Endothelial cell of umbilical vein (primary cell): Measurements from ENCODE around the gene NAMPT. TPM values are rescaled to one million over a fixed set of nuclear protein-coding genes. Genes with fewer than 3 reads are reported as not detected.
A peak's percentile ranks its signal among the peaks of the same experiment; 100 is the strongest.

Source experiments
- BruUV-seq: library from RNA; stranded (reverse); fragments of 400-500 nt; replicated peaks from 2 replicates; lab custom pipeline; 2021; lab: Mats Ljungman, UMichigan
- CTCF ChIA-PET: fragments of 300-600, 350-600 bp; sonication (Branson Sonifier 250); formaldehyde crosslinking; loops from one replicate; lab custom pipeline; 2021; ENCODE audit warnings: antibody characterized with exemption, inconsistent platforms; lab: Charles Lee
- POLR2A ChIA-PET: fragments of 300-600, 350-600 bp; sonication (Branson Sonifier 250); formaldehyde crosslinking; loops from one replicate; lab custom pipeline; 2021; ENCODE audit warnings: antibody characterized with exemption, inconsistent platforms; lab: Charles Lee
- DNase-seq: peaks from one replicate; pipeline ENCODE4 v3.0.0-alpha.2; 2011; ENCODE audit warnings: low read depth, low spot score
- FAIRE-seq: peaks from 2 replicates; lab custom pipeline; 2011; peaks lifted over from hg19 to GRCh38; lab: Jason Lieb, UNC
- H2AFZ ChIP-seq: 2 replicates; pipeline ENCODE4 v1.6.0; 2012; ENCODE audit warnings: low read depth, low read length, control low read depth, inconsistent platforms
- H3K27ac ChIP-seq: 2 replicates; pipeline ENCODE4 v1.5.1; 2011; ENCODE audit warnings: low read depth, mild to moderate bottlenecking, control low read depth, low read length, moderate library complexity; ENCODE audit not compliant: insufficient read depth
- H3K27me3 ChIP-seq, 2 experiments: 2 replicates each; pipeline versions ENCODE4 v1.6.0 to v1.6.1; 2011; ENCODE audit warnings: low read length in 2 of 2, mixed read lengths in 1 of 2; ENCODE audit not compliant: control insufficient read depth in 2 of 2, insufficient read depth in 2 of 2
- H3K36me3 ChIP-seq, 2 experiments: 2 replicates in 1 of 2; 3 replicates in 1 of 2; pipeline ENCODE4 v1.5.1; 2011; ENCODE audit warnings: low read length in 2 of 2, mild to moderate bottlenecking in 1 of 2, moderate library complexity in 1 of 2; ENCODE audit not compliant: control insufficient read depth in 2 of 2, insufficient read depth in 2 of 2; ENCODE audit errors: extremely low read depth in 1 of 2
- H3K4me1 ChIP-seq: 3 replicates; pipeline ENCODE4 v1.5.1; 2011; ENCODE audit warnings: mild to moderate bottlenecking, low read length; ENCODE audit not compliant: control insufficient read depth, insufficient read depth; ENCODE audit errors: extremely low read depth
- H3K4me2 ChIP-seq: 2 replicates; pipeline ENCODE4 v1.6.1; 2011; ENCODE audit warnings: low read length, control low read depth, mixed read lengths; ENCODE audit not compliant: insufficient read depth
- H3K4me3 ChIP-seq, 3 experiments: fragments of 200-600 bp in 1 of 3; sonication (generic), shearing (Covaris generic) in 1 of 3; replicated peaks in 1 of 3; 2 replicates each; pipeline ENCODE4 v1.5.1; 2011 to 2016; ENCODE audit warnings: control low read depth in 3 of 3, low read length in 3 of 3, mild to moderate bottlenecking in 2 of 3, inconsistent platforms in 1 of 3, low read depth in 1 of 3, moderate library complexity in 1 of 3; ENCODE audit not compliant: insufficient read depth in 1 of 3
- H3K79me2 ChIP-seq: 2 replicates; pipeline ENCODE4 v1.6.0; 2012; ENCODE audit warnings: low read length, inconsistent platforms; ENCODE audit not compliant: control insufficient read depth, insufficient read depth
- H3K9ac ChIP-seq: replicated peaks from 2 replicates; pipeline ENCODE3; 2011; ENCODE audit warnings: low read length, control low read depth; ENCODE audit not compliant: insufficient read depth; ENCODE audit errors: extremely low read depth
- H3K9me1 ChIP-seq: replicated peaks from 3 replicates; pipeline ENCODE4 v1.6.0; 2011; ENCODE audit warnings: mild to moderate bottlenecking, low read length; ENCODE audit not compliant: control insufficient read depth, insufficient read depth; ENCODE audit errors: extremely low read depth
- H3K9me3 ChIP-seq: replicated peaks from 2 replicates; pipeline ENCODE4 v1.5.1; 2012; ENCODE audit warnings: low read length, inconsistent platforms; ENCODE audit not compliant: control insufficient read depth, insufficient read depth
- H4K20me1 ChIP-seq: replicated peaks from 2 replicates; pipeline ENCODE3; 2011; ENCODE audit warnings: mild to moderate bottlenecking, low read length; ENCODE audit not compliant: control insufficient read depth, insufficient read depth; ENCODE audit errors: extremely low read depth
- CTCF ChIP-seq, 2 donors: IDR thresholded peaks; 1 replicate in 1 of 2; 2 replicates in 1 of 2; pipeline ENCODE4 v1.5.1; 2011; ENCODE audit warnings: low read length in 2 of 2, mild to moderate bottlenecking in 2 of 2, moderate library complexity in 2 of 2, control low read depth in 1 of 2, inconsistent platforms in 1 of 2, low read depth in 1 of 2; ENCODE audit not compliant: insufficient read depth in 1 of 2; ENCODE audit errors: extremely low read depth in 1 of 2
- EZH2 ChIP-seq: IDR thresholded peaks from 2 replicates; pipeline ENCODE4 v1.6.1; 2012; ENCODE audit warnings: borderline replicate concordance, low read depth, mild to moderate bottlenecking, moderate library complexity, low read length, inconsistent platforms; ENCODE audit not compliant: severe bottlenecking
- FOS ChIP-seq: IDR thresholded peaks from 2 replicates; pipeline ENCODE4 v1.6.1; 2011; ENCODE audit warnings: mild to moderate bottlenecking, low read length, moderate library complexity, borderline replicate concordance; ENCODE audit not compliant: insufficient read depth
- GATA2 ChIP-seq: IDR thresholded peaks from 2 replicates; pipeline ENCODE4 v1.7.0; 2011; ENCODE audit warnings: low read depth, mild to moderate bottlenecking, moderate library complexity, mixed read lengths, low read length; ENCODE audit not compliant: insufficient read length, insufficient read depth
- JUN ChIP-seq: IDR thresholded peaks from 2 replicates; pipeline ENCODE4 v1.6.1; 2011; ENCODE audit warnings: borderline replicate concordance, low read depth; ENCODE audit not compliant: insufficient read length, insufficient read depth
- MAX ChIP-seq: IDR thresholded peaks from 2 replicates; pipeline ENCODE4 v1.6.1; 2011; ENCODE audit not compliant: insufficient read depth, insufficient read length
- MYC ChIP-seq: IDR thresholded peaks from one replicate; pipeline ENCODE4 v1.6.1; 2011; ENCODE audit warnings: mild to moderate bottlenecking, low read depth, low read length
- POLR2A ChIP-seq: IDR thresholded peaks from 2 replicates; pipeline ENCODE4 v1.6.1; 2012; ENCODE audit warnings: low read depth, mild to moderate bottlenecking, control low read depth, low read length
- POLR2AphosphoS5 ChIP-seq: IDR thresholded peaks from 2 replicates; pipeline ENCODE4 v1.6.1; 2012; ENCODE audit warnings: low read depth, mild to moderate bottlenecking, control low read depth, low read length, moderate library complexity; ENCODE audit not compliant: insufficient read depth
- dilution Hi-C: fragments of 300-500 bp; cut with MboI; formaldehyde crosslinking; loops from one replicate; pipeline ENCODE4 v1.15.0; 2019; ENCODE audit warnings: low sequenced_read_pairs; ENCODE audit not compliant: extremely low pct_ligation_motif_present
- intact Hi-C: fragments of 100-400 bp; cut with micrococcal nuclease; formaldehyde crosslinking; loops from one replicate; pipeline ENCODE4 v1.10.0; 2022
- polyA plus RNA-seq, 4 experiments: library from polyadenylated mRNA; depleted of rRNA in 3 of 4; stranded (reverse) in 3 of 4; unstranded in 1 of 4; fragments of >200 nt; gene quantifications; 2 replicates each; pipeline versions ENCODE4 v1.2.1 to v1.2.3, GENCODE V29; 2011 to 2012; ENCODE audit warnings: missing spikeins in 1 of 4
- total RNA-seq: library from RNA; stranded (reverse); gene quantifications from 2 replicates; pipeline ENCODE4 v1.2.3, GENCODE V29; 2021

Gene NAMPT
- total and polyA plus RNA-seq, 2 donors (not counting 3 experiments of a cell fraction or from before 2014, with no cell fraction given): 17.5 to 133 TPM

GRCh38 chr7:106329971-106330733 is 45.4 kb upstream of the NAMPT start:
- CTCF ChIA-PET: interaction anchor here (0.6 kb wide), 1 partner anchor 54 kb away, joined by 3 read pairs; no protein-coding TSS in a partner anchor
- H3K4me3 ChIP-seq: no peak overlapping the region
- peaks cover 0 to 3% of the 10 kb centered on the region in 2 experiments for H3K27me3 ChIP-seq
- dilution Hi-C loops (no loop called here), intact Hi-C loops (no loop called here)
- POLR2A ChIA-PET: no interaction called here
- no peak for FAIRE-seq
- no peaks in the 10 kb centered on the region for H3K9me1 ChIP-seq
- H3K4me1 ChIP-seq: no peaks in the 10 kb centered on the region
- no peak overlapping the region for H3K4me2 ChIP-seq
- DNase-seq: peak; percentile 21
- H2AFZ ChIP-seq: no peak overlapping the region
- no peak overlapping the region for H3K27ac ChIP-seq
- no peaks in the 10 kb centered on the region for H4K20me1 ChIP-seq
- no peak overlapping the region for H3K9ac ChIP-seq
- no peak for TF ChIP-seq CTCF (IDR thresholded peaks at IDR 0.05; ENCODE audit: extremely low read depth in 1 of 2, insufficient read depth in 1 of 2, low read depth in 1 of 2, low read length in 2 of 2)
- BruUV-seq: no TSS peak
- H3K79me2 ChIP-seq: no peaks in the 10 kb centered on the region
- H3K36me3 ChIP-seq: no peaks in the 10 kb centered on the region
- no peaks in the 10 kb centered on the region for H3K9me3 ChIP-seq

DNA sequence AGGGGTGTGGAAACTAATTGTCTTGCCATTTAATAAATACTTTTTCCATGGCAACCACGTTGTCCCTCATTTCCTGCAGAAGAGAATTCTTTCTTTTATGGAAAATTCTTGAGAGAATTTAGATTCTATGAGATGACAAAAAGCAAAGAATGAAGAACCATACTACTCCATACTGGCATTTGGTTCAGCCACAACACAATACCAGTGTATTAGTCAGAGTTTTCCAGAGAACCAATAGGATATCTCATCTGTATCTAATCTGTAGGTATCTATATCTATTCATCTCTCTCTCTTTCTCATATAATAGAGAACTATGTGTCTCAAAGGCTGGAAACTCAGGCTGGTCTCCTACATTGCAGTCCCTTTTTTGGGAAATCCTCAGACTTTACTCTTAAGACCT is 44.6 kb upstream of the NAMPT start:
- ChIA-PET POLR2A (no interaction called here), CTCF (no interaction called here)
- Histone ChIP-seq H3K4me3 (no peak overlapping the region), H3K9me1 (no peaks in the 10 kb centered on the region), H3K27ac (no peak overlapping the region), H3K9ac (no peak overlapping the region), H3K27me3 (peaks cover 0 to 3% of the 10 kb centered on the region in 2 experiments), H2AFZ (no peak overlapping the region), H4K20me1 (no peaks in the 10 kb centered on the region), H3K9me3 (no peaks in the 10 kb centered on the region), H3K4me2 (no peak overlapping the region), H3K79me2 (no peaks in the 10 kb centered on the region), H3K4me1 (no peaks in the 10 kb centered on the region), H3K36me3 (no peaks in the 10 kb centered on the region)
- BruUV-seq: no TSS peak
- FAIRE-seq (no peak), DNase-seq (no peak)
- dilution Hi-C loops: no loop called here
- intact Hi-C loops: no loop called here
- TF ChIP-seq MAX (no peak), POLR2A (no peak), POLR2AphosphoS5 (no peak), CTCF (IDR thresholded peaks at IDR 0.05; ENCODE audit: extremely low read depth in 1 of 2, insufficient read depth in 1 of 2, low read depth in 1 of 2, low read length in 2 of 2) (no peak), EZH2 (no peak), MYC (no peak), GATA2 (no peak), JUN (no peak), FOS (no peak)
